GM23338 (cell line): ENCODE results near the gene MAD2L2. TPM values are rescaled to one million over a fixed set of nuclear protein-coding genes. Genes with fewer than 3 reads are reported as not detected.

Experiments used
- ATAC-seq: fragments of 200-7000 bp; cut with Tn5 transposase; 3 replicates; pipeline ENCODE4 v1.9.1; 2020
- DNase-seq: peaks from one replicate; pipeline ENCODE4 v3.0.0-alpha.2; 2015; ENCODE audit warnings: low spot score
- H2AFZ ChIP-seq: fragments of 200-600 bp; sonication (generic); 2 replicates; pipeline ENCODE4 v1.8.0; 2016; ENCODE audit warnings: antibody characterized with exemption, mild to moderate bottlenecking, moderate library complexity
- H3F3A ChIP-seq: fragments of 200-600 bp; sonication (generic); replicated peaks from 2 replicates; pipeline ENCODE4 v1.8.0; 2017; ENCODE audit warnings: antibody characterized with exemption, mixed run types, low read depth
- H3K27ac ChIP-seq: fragments of 200-600 bp; sonication (generic); 2 replicates; pipeline ENCODE4 v1.6.1; 2016; ENCODE audit warnings: low read depth
- H3K27me3 ChIP-seq: fragments of 200-600 bp; sonication (generic); 2 replicates; pipeline ENCODE4 v1.8.0; 2016; ENCODE audit warnings: mild to moderate bottlenecking, mixed run types, moderate library complexity; ENCODE audit not compliant: insufficient read depth
- H3K36me3 ChIP-seq: fragments of 200-600 bp; sonication (generic); 2 replicates; pipeline ENCODE4 v1.8.0; 2016; ENCODE audit warnings: mild to moderate bottlenecking; ENCODE audit not compliant: insufficient read depth
- H3K4me1 ChIP-seq: fragments of 200-600 bp; sonication (generic); 2 replicates; pipeline ENCODE4 v1.8.0; 2016; ENCODE audit warnings: mild to moderate bottlenecking, moderate library complexity; ENCODE audit not compliant: insufficient read depth
- H3K4me2 ChIP-seq: fragments of 200-600 bp; sonication (generic); 2 replicates; pipeline ENCODE4 v1.7.1; 2017; ENCODE audit warnings: mixed run types
- H3K4me3 ChIP-seq: fragments of 200-600 bp; sonication (generic); 2 replicates; pipeline ENCODE4 v1.6.1; 2016; ENCODE audit warnings: mixed run types
- H3K79me2 ChIP-seq: fragments of 200-600 bp; sonication (generic); replicated peaks from 2 replicates; pipeline ENCODE4 v1.8.0; 2017; ENCODE audit warnings: mild to moderate bottlenecking; ENCODE audit not compliant: insufficient read depth
- H3K9me2 ChIP-seq: fragments of 200-600 bp; sonication (generic); 2 replicates; pipeline ENCODE4 v1.8.0; 2017; ENCODE audit not compliant: insufficient read depth
- H4K20me1 ChIP-seq: fragments of 200-600 bp; sonication (generic); replicated peaks from 2 replicates; pipeline ENCODE4 v1.8.0; 2017; ENCODE audit warnings: mild to moderate bottlenecking; ENCODE audit not compliant: insufficient read depth
- H3K27ac Mint-ChIP-seq: 2 replicates; pipeline ENCODE4 v1.8.0; 2020; ENCODE audit warnings: inconsistent platforms, mild to moderate bottlenecking, moderate library complexity, mixed read lengths
- H3K27me3 Mint-ChIP-seq: 3 replicates; pipeline ENCODE4 v1.8.0; 2022; ENCODE audit warnings: low read depth, mild to moderate bottlenecking, moderate library complexity, mixed read lengths, inconsistent platforms; ENCODE audit not compliant: insufficient read depth, poor library complexity
- H3K36me3 Mint-ChIP-seq: 3 replicates; pipeline ENCODE4 v1.8.0; 2021; ENCODE audit warnings: low read depth, mild to moderate bottlenecking, inconsistent platforms, moderate library complexity, mixed read lengths
- H3K4me1 Mint-ChIP-seq: 3 replicates; pipeline ENCODE4 v1.8.0; 2020; ENCODE audit warnings: mild to moderate bottlenecking, inconsistent platforms, mixed read lengths
- H3K4me3 Mint-ChIP-seq: 3 replicates; pipeline ENCODE4 v1.8.0; 2021; ENCODE audit warnings: moderate library complexity, mild to moderate bottlenecking, inconsistent platforms, mixed read lengths
- H3K9me3 Mint-ChIP-seq: 3 replicates; pipeline ENCODE4 v1.8.0; 2020; ENCODE audit warnings: moderate library complexity, mild to moderate bottlenecking, inconsistent platforms, mixed read lengths
- CREB1 ChIP-seq: fragments of 250-450 bp; sonication (Bioruptor Pico); IDR thresholded peaks from 2 replicates; pipeline ENCODE4 v1.5.0; 2020; ENCODE audit warnings: low read depth, mild to moderate bottlenecking, moderate library complexity
- NANOG ChIP-seq: IDR thresholded peaks from 2 replicates; pipeline ENCODE4 v1.6.1; 2016; ENCODE audit warnings: antibody characterized with exemption, borderline replicate concordance
- polyA plus RNA-seq: library from polyadenylated mRNA; unstranded; fragments of >200 nt; fragmentation: Nextera tagmentation; extraction: Ambion mirVana; gene quantifications from 2 replicates; pipeline ENCODE4 v1.2.1, GENCODE V29; 2016
- total RNA-seq: library from RNA; depleted of rRNA; stranded (reverse); fragments of >200 nt; shearing (Covaris generic); gene quantifications from 2 replicates; pipeline ENCODE4 v1.2.3, GENCODE V29; 2014
- TF ChIP-seq, protein P1 (sequence below): IDR thresholded peaks from one replicate; pipeline ENCODE4 v1.6.1; 2018; ENCODE audit warnings: antibody characterized with exemption; ENCODE audit not compliant: unreplicated experiment
- TF ChIP-seq, protein P2 (sequence below): IDR thresholded peaks from 2 replicates; pipeline ENCODE4 v1.6.1; 2016; ENCODE audit warnings: antibody characterized with exemption
- TF ChIP-seq, protein P3 (sequence below): fragments of 250-450 bp; sonication (Bioruptor Pico); IDR thresholded peaks from 2 replicates; pipeline ENCODE4 v1.5.0; 2020; ENCODE audit warnings: mild to moderate bottlenecking, moderate library complexity

The MAD2L2 gene
- total and polyA plus RNA-seq, 2 experiments from 2014 or later = 498 to 552 TPM

DNA sequence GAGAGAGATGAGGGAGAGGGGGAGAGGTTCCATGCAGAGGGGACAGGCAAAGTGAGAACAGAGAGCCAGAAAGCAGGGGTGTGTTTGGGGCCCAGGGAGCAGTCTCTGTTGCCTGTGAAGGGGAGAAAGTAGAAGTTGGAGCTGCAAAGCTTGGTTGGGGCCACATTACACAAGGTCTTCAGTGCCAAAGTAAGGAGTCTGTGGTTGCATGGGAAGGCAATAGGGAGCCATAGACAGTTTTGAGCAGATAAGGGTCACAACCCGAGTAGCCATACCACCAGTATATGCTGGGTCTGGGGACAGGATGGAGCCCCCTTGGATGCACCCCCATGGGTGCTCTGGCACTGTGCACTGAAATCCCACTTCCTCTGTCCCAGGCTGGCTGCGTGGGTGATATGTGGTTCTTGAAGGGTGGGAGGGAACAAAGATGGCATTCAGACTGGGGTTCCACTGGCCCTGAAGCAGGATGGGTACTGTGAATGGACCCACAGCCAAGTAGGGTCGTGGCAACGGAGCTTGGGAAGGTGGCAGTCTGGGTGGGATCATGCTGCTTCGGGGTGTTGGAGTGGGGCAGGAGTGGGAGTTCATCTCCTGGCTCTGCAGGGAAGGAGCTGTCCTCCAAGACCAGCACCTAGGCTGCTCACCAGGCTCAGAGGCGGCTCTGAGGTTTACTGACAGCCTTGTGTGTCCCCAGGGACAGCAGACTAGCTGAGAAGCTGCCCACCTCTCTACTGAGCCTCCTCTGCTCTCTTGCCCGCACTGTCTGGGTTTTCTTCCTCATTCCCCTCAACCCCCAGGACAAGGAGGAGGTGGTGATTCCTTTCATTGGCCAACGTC, 22.6 kb upstream of the MAD2L2 start:
- H3K79me2 ChIP-seq = peaks cover 32% of the 10 kb centered on the region
- H4K20me1 ChIP-seq = no peaks in the 10 kb centered on the region
- no peaks in the 10 kb centered on the region for H3K27me3 ChIP-seq
- H3K4me3 ChIP-seq = no peak overlapping the region
- H3K4me1 Mint-ChIP-seq = peaks cover 58% of the 10 kb centered on the region
- peaks cover 27% of the 10 kb centered on the region for H3F3A ChIP-seq
- H3K9me2 ChIP-seq = no peaks in the 10 kb centered on the region
- no peak overlapping the region for H3K4me3 Mint-ChIP-seq
- no peak overlapping the region for H3K27ac ChIP-seq
- H3K27ac Mint-ChIP-seq = 0 out of 2 replicates have a peak overlapping the region, but pooled peaks have one; percentile 49
- ATAC-seq = peak; percentile 8; the same call in 2 of the 3 replicates
- H3K36me3 ChIP-seq = no peaks in the 10 kb centered on the region; the same call in 1 of the 2 replicates
- 0 out of 3 replicates have a peak, but pooled peaks cover 4% of the 10 kb centered on the region for H3K36me3 Mint-ChIP-seq
- H3K27me3 Mint-ChIP-seq = peaks cover 12% of the 10 kb centered on the region
- no peak overlapping the region for H2AFZ ChIP-seq
- peaks cover 51% of the 10 kb centered on the region for H3K4me1 ChIP-seq
- TF ChIP-seq, protein P1, sequence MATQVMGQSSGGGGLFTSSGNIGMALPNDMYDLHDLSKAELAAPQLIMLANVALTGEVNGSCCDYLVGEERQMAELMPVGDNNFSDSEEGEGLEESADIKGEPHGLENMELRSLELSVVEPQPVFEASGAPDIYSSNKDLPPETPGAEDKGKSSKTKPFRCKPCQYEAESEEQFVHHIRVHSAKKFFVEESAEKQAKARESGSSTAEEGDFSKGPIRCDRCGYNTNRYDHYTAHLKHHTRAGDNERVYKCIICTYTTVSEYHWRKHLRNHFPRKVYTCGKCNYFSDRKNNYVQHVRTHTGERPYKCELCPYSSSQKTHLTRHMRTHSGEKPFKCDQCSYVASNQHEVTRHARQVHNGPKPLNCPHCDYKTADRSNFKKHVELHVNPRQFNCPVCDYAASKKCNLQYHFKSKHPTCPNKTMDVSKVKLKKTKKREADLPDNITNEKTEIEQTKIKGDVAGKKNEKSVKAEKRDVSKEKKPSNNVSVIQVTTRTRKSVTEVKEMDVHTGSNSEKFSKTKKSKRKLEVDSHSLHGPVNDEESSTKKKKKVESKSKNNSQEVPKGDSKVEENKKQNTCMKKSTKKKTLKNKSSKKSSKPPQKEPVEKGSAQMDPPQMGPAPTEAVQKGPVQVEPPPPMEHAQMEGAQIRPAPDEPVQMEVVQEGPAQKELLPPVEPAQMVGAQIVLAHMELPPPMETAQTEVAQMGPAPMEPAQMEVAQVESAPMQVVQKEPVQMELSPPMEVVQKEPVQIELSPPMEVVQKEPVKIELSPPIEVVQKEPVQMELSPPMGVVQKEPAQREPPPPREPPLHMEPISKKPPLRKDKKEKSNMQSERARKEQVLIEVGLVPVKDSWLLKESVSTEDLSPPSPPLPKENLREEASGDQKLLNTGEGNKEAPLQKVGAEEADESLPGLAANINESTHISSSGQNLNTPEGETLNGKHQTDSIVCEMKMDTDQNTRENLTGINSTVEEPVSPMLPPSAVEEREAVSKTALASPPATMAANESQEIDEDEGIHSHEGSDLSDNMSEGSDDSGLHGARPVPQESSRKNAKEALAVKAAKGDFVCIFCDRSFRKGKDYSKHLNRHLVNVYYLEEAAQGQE = no peak
- TF ChIP-seq, protein P2, sequence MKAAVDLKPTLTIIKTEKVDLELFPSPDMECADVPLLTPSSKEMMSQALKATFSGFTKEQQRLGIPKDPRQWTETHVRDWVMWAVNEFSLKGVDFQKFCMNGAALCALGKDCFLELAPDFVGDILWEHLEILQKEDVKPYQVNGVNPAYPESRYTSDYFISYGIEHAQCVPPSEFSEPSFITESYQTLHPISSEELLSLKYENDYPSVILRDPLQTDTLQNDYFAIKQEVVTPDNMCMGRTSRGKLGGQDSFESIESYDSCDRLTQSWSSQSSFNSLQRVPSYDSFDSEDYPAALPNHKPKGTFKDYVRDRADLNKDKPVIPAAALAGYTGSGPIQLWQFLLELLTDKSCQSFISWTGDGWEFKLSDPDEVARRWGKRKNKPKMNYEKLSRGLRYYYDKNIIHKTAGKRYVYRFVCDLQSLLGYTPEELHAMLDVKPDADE = no peak
- TF ChIP-seq, protein P3, sequence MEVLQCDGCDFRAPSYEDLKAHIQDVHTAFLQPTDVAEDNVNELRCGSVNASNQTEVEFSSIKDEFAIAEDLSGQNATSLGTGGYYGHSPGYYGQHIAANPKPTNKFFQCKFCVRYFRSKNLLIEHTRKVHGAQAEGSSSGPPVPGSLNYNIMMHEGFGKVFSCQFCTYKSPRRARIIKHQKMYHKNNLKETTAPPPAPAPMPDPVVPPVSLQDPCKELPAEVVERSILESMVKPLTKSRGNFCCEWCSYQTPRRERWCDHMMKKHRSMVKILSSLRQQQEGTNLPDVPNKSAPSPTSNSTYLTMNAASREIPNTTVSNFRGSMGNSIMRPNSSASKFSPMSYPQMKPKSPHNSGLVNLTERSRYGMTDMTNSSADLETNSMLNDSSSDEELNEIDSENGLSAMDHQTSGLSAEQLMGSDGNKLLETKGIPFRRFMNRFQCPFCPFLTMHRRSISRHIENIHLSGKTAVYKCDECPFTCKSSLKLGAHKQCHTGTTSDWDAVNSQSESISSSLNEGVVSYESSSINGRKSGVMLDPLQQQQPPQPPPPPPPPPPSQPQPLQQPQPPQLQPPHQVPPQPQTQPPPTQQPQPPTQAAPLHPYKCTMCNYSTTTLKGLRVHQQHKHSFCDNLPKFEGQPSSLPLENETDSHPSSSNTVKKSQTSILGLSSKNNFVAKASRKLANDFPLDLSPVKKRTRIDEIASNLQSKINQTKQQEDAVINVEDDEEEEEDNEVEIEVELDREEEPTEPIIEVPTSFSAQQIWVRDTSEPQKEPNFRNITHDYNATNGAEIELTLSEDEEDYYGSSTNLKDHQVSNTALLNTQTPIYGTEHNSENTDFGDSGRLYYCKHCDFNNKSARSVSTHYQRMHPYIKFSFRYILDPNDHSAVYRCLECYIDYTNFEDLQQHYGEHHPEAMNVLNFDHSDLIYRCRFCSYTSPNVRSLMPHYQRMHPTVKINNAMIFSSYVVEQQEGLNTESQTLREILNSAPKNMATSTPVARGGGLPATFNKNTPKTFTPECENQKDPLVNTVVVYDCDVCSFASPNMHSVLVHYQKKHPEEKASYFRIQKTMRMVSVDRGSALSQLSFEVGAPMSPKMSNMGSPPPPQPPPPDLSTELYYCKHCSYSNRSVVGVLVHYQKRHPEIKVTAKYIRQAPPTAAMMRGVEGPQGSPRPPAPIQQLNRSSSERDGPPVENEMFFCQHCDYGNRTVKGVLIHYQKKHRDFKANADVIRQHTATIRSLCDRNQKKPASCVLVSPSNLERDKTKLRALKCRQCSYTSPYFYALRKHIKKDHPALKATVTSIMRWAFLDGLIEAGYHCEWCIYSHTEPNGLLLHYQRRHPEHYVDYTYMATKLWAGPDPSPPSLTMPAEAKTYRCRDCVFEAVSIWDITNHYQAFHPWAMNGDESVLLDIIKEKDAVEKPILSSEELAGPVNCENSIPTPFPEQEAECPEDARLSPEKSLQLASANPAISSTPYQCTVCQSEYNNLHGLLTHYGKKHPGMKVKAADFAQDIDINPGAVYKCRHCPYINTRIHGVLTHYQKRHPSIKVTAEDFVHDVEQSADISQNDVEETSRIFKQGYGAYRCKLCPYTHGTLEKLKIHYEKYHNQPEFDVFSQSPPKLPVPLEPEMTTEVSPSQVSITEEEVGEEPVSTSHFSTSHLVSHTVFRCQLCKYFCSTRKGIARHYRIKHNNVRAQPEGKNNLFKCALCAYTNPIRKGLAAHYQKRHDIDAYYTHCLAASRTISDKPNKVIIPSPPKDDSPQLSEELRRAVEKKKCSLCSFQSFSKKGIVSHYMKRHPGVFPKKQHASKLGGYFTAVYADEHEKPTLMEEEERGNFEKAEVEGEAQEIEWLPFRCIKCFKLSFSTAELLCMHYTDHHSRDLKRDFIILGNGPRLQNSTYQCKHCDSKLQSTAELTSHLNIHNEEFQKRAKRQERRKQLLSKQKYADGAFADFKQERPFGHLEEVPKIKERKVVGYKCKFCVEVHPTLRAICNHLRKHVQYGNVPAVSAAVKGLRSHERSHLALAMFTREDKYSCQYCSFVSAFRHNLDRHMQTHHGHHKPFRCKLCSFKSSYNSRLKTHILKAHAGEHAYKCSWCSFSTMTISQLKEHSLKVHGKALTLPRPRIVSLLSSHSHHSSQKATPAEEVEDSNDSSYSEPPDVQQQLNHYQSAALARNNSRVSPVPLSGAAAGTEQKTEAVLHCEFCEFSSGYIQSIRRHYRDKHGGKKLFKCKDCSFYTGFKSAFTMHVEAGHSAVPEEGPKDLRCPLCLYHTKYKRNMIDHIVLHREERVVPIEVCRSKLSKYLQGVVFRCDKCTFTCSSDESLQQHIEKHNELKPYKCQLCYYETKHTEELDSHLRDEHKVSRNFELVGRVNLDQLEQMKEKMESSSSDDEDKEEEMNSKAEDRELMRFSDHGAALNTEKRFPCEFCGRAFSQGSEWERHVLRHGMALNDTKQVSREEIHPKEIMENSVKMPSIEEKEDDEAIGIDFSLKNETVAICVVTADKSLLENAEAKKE (CRISPR knock-in tag) = no peak
- TF ChIP-seq NANOG = no peak
- TF ChIP-seq CREB1 = no peak
- H3K9me3 Mint-ChIP-seq = no peaks in the 10 kb centered on the region
- DNase-seq = no peak
- no peak overlapping the region for H3K4me2 ChIP-seq
